H9 (cell line): ENCODE measurements around the gene PFKFB2. TPM values are rescaled to one million over a fixed set of nuclear protein-coding genes. Genes with fewer than 3 reads are reported as not detected.

ENCODE experiments used
- DNase-seq: peaks from one replicate; pipeline ENCODE4 v3.0.0-alpha.2; 2017
- H2AFZ ChIP-seq: one replicate; pipeline ENCODE4 v1.6.1; 2013; ENCODE audit warnings: mild to moderate bottlenecking, low read length, control low read depth, moderate library complexity
- H2AK5ac ChIP-seq: 2 replicates; pipeline ENCODE4 v1.6.1; 2013; ENCODE audit warnings: low read length, control low read depth, mixed read lengths; ENCODE audit not compliant: insufficient read length
- H2BK120ac ChIP-seq: one replicate; pipeline ENCODE4 v1.6.1; 2013; ENCODE audit warnings: low read depth, mild to moderate bottlenecking, low read length, control low read depth, inconsistent platforms; ENCODE audit not compliant: poor library complexity, severe bottlenecking
- H2BK12ac ChIP-seq: 2 replicates; pipeline ENCODE4 v1.6.1; 2013; ENCODE audit warnings: low read length, control low read depth, mixed read lengths, low read depth; ENCODE audit not compliant: insufficient read length
- H2BK15ac ChIP-seq: 2 replicates; pipeline ENCODE4 v1.6.1; 2013; ENCODE audit warnings: low read depth, low read length, control low read depth
- H2BK20ac ChIP-seq: one replicate; pipeline ENCODE4 v1.6.1; 2013; ENCODE audit warnings: low read depth, mild to moderate bottlenecking, low read length, control low read depth, inconsistent platforms; ENCODE audit not compliant: poor library complexity, severe bottlenecking
- H2BK5ac ChIP-seq: 2 replicates; pipeline ENCODE4 v1.6.1; 2013; ENCODE audit warnings: low read length, control low read depth, mixed read lengths; ENCODE audit not compliant: insufficient read length
- H3K14ac ChIP-seq: 2 replicates; pipeline ENCODE4 v1.6.1; 2013; ENCODE audit warnings: low read length, control low read depth; ENCODE audit not compliant: insufficient read depth
- H3K18ac ChIP-seq: 2 replicates; pipeline ENCODE4 v1.6.1; 2013; ENCODE audit warnings: low read depth, mild to moderate bottlenecking, mixed read lengths, low read length, control low read depth; ENCODE audit not compliant: insufficient read length
- H3K23ac ChIP-seq: 2 replicates; pipeline ENCODE4 v1.6.1; 2013; ENCODE audit warnings: low read length, control low read depth, mixed read lengths, low read depth; ENCODE audit not compliant: insufficient read length
- H3K23me2 ChIP-seq: 2 replicates; pipeline ENCODE4 v1.6.1; 2013; ENCODE audit warnings: low read depth, mild to moderate bottlenecking, mixed read lengths, low read length, control low read depth; ENCODE audit not compliant: insufficient read length, poor library complexity, severe bottlenecking
- H3K27ac ChIP-seq: 2 replicates; pipeline ENCODE4 v1.5.1; 2013; ENCODE audit warnings: low read length, control low read depth, mixed read lengths, low read depth; ENCODE audit not compliant: insufficient read length
- H3K27me3 ChIP-seq: 2 replicates; pipeline ENCODE4 v1.6.1; 2013; ENCODE audit warnings: low read length, control low read depth, inconsistent platforms; ENCODE audit not compliant: insufficient read depth
- H3K4ac ChIP-seq: 2 replicates; pipeline ENCODE4 v1.6.1; 2013; ENCODE audit warnings: low read depth, mild to moderate bottlenecking, control low read depth, inconsistent platforms, low read length, moderate library complexity
- H3K4me1 ChIP-seq: 2 replicates; pipeline ENCODE4 v1.6.1; 2013; ENCODE audit warnings: low read length, control low read depth, inconsistent platforms; ENCODE audit not compliant: insufficient read depth
- H3K4me2 ChIP-seq: 2 replicates; pipeline ENCODE4 v1.6.1; 2013; ENCODE audit warnings: low read length, control low read depth, mixed read lengths; ENCODE audit not compliant: insufficient read length, insufficient read depth
- H3K56ac ChIP-seq: 2 replicates; pipeline ENCODE4 v1.6.1; 2013; ENCODE audit warnings: low read depth, mild to moderate bottlenecking, mixed read lengths, low read length, control low read depth; ENCODE audit not compliant: insufficient read length
- H3K79me1 ChIP-seq: 2 replicates; pipeline ENCODE4 v1.6.1; 2013; ENCODE audit warnings: low read depth, mild to moderate bottlenecking, moderate library complexity, low read length, control low read depth, inconsistent platforms; ENCODE audit not compliant: insufficient read depth, poor library complexity, severe bottlenecking
- H3K79me2 ChIP-seq: 2 replicates; pipeline ENCODE4 v1.6.1; 2013; ENCODE audit warnings: low read length, control low read depth, inconsistent platforms; ENCODE audit not compliant: insufficient read depth
- H3K9ac ChIP-seq: 2 replicates; pipeline ENCODE4 v1.6.1; 2013; ENCODE audit warnings: low read length, control low read depth, mixed read lengths; ENCODE audit not compliant: insufficient read length; ENCODE audit errors: extremely low read depth
- H3K9me3 ChIP-seq: one replicate; pipeline ENCODE4 v1.6.1; 2013; ENCODE audit warnings: low read depth, low read length, inconsistent platforms; ENCODE audit not compliant: control insufficient read depth
- H3T11ph ChIP-seq: one replicate; pipeline ENCODE4 v1.6.1; 2013; ENCODE audit warnings: mild to moderate bottlenecking, low read length, control low read depth, inconsistent platforms
- H4K20me1 ChIP-seq: one replicate; pipeline ENCODE4 v1.6.1; 2013; ENCODE audit not compliant: control insufficient read depth, insufficient read length, insufficient read depth
- H4K5ac ChIP-seq: 2 replicates; pipeline ENCODE4 v1.6.1; 2013; ENCODE audit warnings: low read depth, mild to moderate bottlenecking, mixed read lengths, low read length, control low read depth; ENCODE audit not compliant: insufficient read length
- H4K8ac ChIP-seq: replicated peaks from 2 replicates; pipeline ENCODE4 v1.6.1; 2013; ENCODE audit warnings: low read length, control low read depth, mixed read lengths, low read depth; ENCODE audit not compliant: insufficient read length
- H4K91ac ChIP-seq: 2 replicates; pipeline ENCODE4 v1.6.1; 2013; ENCODE audit warnings: low read depth, mild to moderate bottlenecking, moderate library complexity, mixed read lengths, low read length, control low read depth; ENCODE audit not compliant: insufficient read length
- H3K27ac Mint-ChIP-seq, 3 experiments: 2 replicates in 2 of 3; 3 replicates in 1 of 3; pipeline ENCODE4 v1.8.0; 2020 to 2021; ENCODE audit warnings: mixed read lengths in 3 of 3, mild to moderate bottlenecking in 1 of 3, moderate library complexity in 1 of 3
- H3K27me3 Mint-ChIP-seq: 2 replicates; pipeline ENCODE4 v1.8.0; 2021; ENCODE audit warnings: low read depth, mild to moderate bottlenecking, moderate library complexity, mixed read lengths
- H3K36me3 Mint-ChIP-seq, 3 experiments: 2 replicates in 2 of 3; 3 replicates in 1 of 3; pipeline ENCODE4 v1.8.0; 2020 to 2021; ENCODE audit warnings: low read depth in 3 of 3, mixed read lengths in 3 of 3; ENCODE audit not compliant: insufficient read depth in 1 of 3
- H3K4me1 Mint-ChIP-seq, 2 experiments: 2 replicates each; pipeline ENCODE4 v1.8.0; 2020; ENCODE audit warnings: mixed read lengths in 2 of 2
- H3K4me3 Mint-ChIP-seq, 2 experiments: 2 replicates in 1 of 2; 3 replicates in 1 of 2; pipeline ENCODE4 v1.8.0; 2020 to 2021; ENCODE audit warnings: mild to moderate bottlenecking in 2 of 2, mixed read lengths in 2 of 2, moderate library complexity in 1 of 2
- H3K9me3 Mint-ChIP-seq, 2 experiments: 2 replicates in 1 of 2; 3 replicates in 1 of 2; pipeline ENCODE4 v1.8.0; 2020; ENCODE audit warnings: mild to moderate bottlenecking in 2 of 2, mixed read lengths in 2 of 2, moderate library complexity in 1 of 2
- CTCF ChIP-seq: fragments of 200-600 bp; sonication (generic); conservative IDR thresholded peaks from 3 replicates; pipeline ENCODE4 v1.8.0; 2021; ENCODE audit warnings: antibody characterized with exemption, mild to moderate bottlenecking
- WGBS: extraction: QIAGEN DNeasy Blood & Tissue Kit; methylation state at CpG from one replicate; pipeline ENCODE4 v1.1.7; 2013; ENCODE audit warnings: missing lambda C conversion rate, low lambda C conversion rate, mixed read lengths; ENCODE audit not compliant: insufficient read length; ENCODE audit errors: extremely low coverage; 5-methylcytosine and 5-hydroxymethylcytosine counted together
- total RNA-seq: library from RNA; stranded (reverse); gene quantifications from 2 replicates; pipeline ENCODE4 v1.2.1, GENCODE V29; 2021

The PFKFB2 gene
- total RNA-seq, 1 experiment from 2014 or later, result 14.6 TPM

GRCh38 chr1:207049974-207050391 lies 3.1 kb upstream of the PFKFB2 start:
- peak overlapping the region; percentile 77 for H3K27ac ChIP-seq
- H3T11ph ChIP-seq, result no peak overlapping the region
- no peak overlapping the region for H2BK120ac ChIP-seq
- Mint-ChIP-seq H3K4me3 (peak overlapping the region; percentile 99 to 100), H3K36me3 (peaks cover 13 to 28% (median 20%) of the 10 kb centered on the region in 3 experiments; a peak in 6 of 7 replicates), H3K4me1 (peaks cover 41 to 42% of the 10 kb centered on the region in 2 experiments), H3K27me3 (peaks cover 1% of the 10 kb centered on the region), H3K9me3 (no peaks in the 10 kb centered on the region; a peak in 1 of 5 replicates), H3K27ac (peak overlapping the region; percentile 99; a peak in 6 of 7 replicates)
- no peaks in the 10 kb centered on the region for H4K20me1 ChIP-seq
- H3K4me2 ChIP-seq, result peak overlapping the region; percentile 63
- H2AFZ ChIP-seq, result no peak overlapping the region
- no peak overlapping the region for H2BK15ac ChIP-seq
- peaks cover 11% of the 10 kb centered on the region for H3K23me2 ChIP-seq
- peaks cover 10% of the 10 kb centered on the region; the same call in 1 of the 2 replicates for H3K79me2 ChIP-seq
- H2BK20ac ChIP-seq, result no peak overlapping the region
- H3K4ac ChIP-seq, result no peak overlapping the region
- H3K9me3 ChIP-seq, result no peaks in the 10 kb centered on the region
- DNase-seq, result no peak
- no peak overlapping the region for H3K18ac ChIP-seq
- H3K79me1 ChIP-seq, result no peaks in the 10 kb centered on the region
- H3K14ac ChIP-seq, result no peak overlapping the region
- H3K9ac ChIP-seq, result peak overlapping the region; percentile 98
- H4K5ac ChIP-seq, result no peak overlapping the region
- peaks cover 3% of the 10 kb centered on the region; the same call in 1 of the 2 replicates for H3K4me1 ChIP-seq
- H2AK5ac ChIP-seq, result no peak overlapping the region
- no peak overlapping the region for H3K23ac ChIP-seq
- H2BK5ac ChIP-seq, result no peak overlapping the region
- no peaks in the 10 kb centered on the region for H3K27me3 ChIP-seq
- WGBS, result no CpG with 5 or more reads among the region's 6 CpGs
- H4K8ac ChIP-seq, result no peak overlapping the region
- TF ChIP-seq CTCF, result peak; percentile 88
- no peak overlapping the region for H2BK12ac ChIP-seq
- H4K91ac ChIP-seq, result no peak overlapping the region
- no peak overlapping the region for H3K56ac ChIP-seq
